ENCODE measurements around the gene CXorf66. TPM values are rescaled to one million over a fixed set of nuclear protein-coding genes. Genes with fewer than 3 reads are reported as not detected.

The CXorf66 gene
- total RNA-seq, 1 experiment from 2014 or later: not detected

GRCh38 chrX:139909712-139910111, 55.6 kb downstream of the CXorf66 start:
- H3K4me1 Mint-ChIP-seq (ENCODE audit: low read depth, unreplicated experiment): no peaks in the 10 kb centered on the region
- no peaks in the 10 kb centered on the region for H3K9me3 Mint-ChIP-seq (ENCODE audit: low read depth, unreplicated experiment)
- no TSS peak for BruUV-seq (replicated peaks)
- CTCF ChIA-PET: interaction anchor here (0.6 kb wide), 1 partner anchor 69 kb away, joined by 3 read pairs; no protein-coding TSS in a partner anchor
- no peaks in the 10 kb centered on the region for H3K27me3 Mint-ChIP-seq (ENCODE audit: unreplicated experiment)
- no peak overlapping the region for H3K4me3 Mint-ChIP-seq (ENCODE audit: low read depth, unreplicated experiment)
- H3K36me3 Mint-ChIP-seq (ENCODE audit: insufficient read depth, unreplicated experiment): no peaks in the 10 kb centered on the region
- DNase-seq: no peak
- intact Hi-C loops (cut with micrococcal nuclease; ENCODE audit: unreplicated experiment): no loop called here
- H3K27ac Mint-ChIP-seq (ENCODE audit: unreplicated experiment): no peak overlapping the region
- TF ChIP-seq, protein P1, sequence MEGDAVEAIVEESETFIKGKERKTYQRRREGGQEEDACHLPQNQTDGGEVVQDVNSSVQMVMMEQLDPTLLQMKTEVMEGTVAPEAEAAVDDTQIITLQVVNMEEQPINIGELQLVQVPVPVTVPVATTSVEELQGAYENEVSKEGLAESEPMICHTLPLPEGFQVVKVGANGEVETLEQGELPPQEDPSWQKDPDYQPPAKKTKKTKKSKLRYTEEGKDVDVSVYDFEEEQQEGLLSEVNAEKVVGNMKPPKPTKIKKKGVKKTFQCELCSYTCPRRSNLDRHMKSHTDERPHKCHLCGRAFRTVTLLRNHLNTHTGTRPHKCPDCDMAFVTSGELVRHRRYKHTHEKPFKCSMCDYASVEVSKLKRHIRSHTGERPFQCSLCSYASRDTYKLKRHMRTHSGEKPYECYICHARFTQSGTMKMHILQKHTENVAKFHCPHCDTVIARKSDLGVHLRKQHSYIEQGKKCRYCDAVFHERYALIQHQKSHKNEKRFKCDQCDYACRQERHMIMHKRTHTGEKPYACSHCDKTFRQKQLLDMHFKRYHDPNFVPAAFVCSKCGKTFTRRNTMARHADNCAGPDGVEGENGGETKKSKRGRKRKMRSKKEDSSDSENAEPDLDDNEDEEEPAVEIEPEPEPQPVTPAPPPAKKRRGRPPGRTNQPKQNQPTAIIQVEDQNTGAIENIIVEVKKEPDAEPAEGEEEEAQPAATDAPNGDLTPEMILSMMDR (IDR thresholded peaks at IDR 0.05; ENCODE audit: unreplicated experiment): no peak

DNA sequence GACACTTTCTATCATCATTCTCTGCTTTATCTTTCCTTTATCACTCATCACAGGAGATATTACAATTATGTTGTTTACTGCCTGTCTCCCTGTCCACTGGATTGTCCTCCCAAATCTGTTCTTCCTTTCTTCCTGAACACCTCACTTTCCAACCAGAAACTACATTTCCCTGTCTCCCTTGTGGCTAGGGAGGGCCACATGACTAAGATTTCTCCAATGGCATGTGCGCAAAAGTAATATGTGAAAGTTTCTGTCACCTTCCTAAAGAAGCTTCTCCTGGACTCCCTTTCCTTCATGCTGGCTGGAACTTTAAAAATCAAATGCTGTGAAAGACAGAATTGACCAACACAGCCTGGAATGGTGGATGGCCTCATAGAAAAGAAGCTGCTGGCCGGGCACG, 58.2 kb downstream of the CXorf66 start:
- CTCF ChIA-PET: no interaction called here
- no peak overlapping the region for H3K4me3 Mint-ChIP-seq (ENCODE audit: low read depth, unreplicated experiment)
- no peak for DNase-seq
- no peaks in the 10 kb centered on the region for H3K27me3 Mint-ChIP-seq (ENCODE audit: unreplicated experiment)
- no TSS peak for BruUV-seq (replicated peaks)
- no peak overlapping the region for H3K27ac Mint-ChIP-seq (ENCODE audit: unreplicated experiment)
- H3K4me1 Mint-ChIP-seq (ENCODE audit: low read depth, unreplicated experiment): no peaks in the 10 kb centered on the region
- H3K36me3 Mint-ChIP-seq (ENCODE audit: insufficient read depth, unreplicated experiment): no peaks in the 10 kb centered on the region
- H3K9me3 Mint-ChIP-seq (ENCODE audit: low read depth, unreplicated experiment): no peaks in the 10 kb centered on the region
- TF ChIP-seq, protein P1 (IDR thresholded peaks at IDR 0.05; ENCODE audit: unreplicated experiment): no peak
- intact Hi-C loops (cut with micrococcal nuclease; ENCODE audit: unreplicated experiment): no loop called here

DNA sequence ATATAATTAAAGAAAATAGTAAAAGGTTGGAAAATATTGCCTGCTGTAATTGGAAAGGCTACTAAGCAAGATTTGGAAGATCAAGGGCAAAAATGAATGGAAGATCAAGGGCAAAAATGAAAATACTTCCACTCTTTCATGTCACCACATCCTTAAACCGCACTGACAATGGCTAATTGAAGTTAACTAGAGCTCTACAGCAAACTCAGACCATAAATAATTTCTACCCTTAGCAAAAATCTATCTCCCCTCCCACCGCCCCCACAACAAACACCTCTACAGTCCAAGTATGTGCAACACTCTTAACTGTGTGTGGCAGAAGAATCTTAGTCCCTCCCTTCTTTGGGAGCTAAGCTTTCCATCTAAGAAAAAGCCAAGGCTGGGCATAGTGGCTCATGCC, 59.6 kb downstream of the CXorf66 start:
- TF ChIP-seq, protein P1 (IDR thresholded peaks at IDR 0.05; ENCODE audit: unreplicated experiment): no peak
- Mint-ChIP-seq H3K4me1 (ENCODE audit: low read depth, unreplicated experiment) (no peaks in the 10 kb centered on the region), H3K9me3 (ENCODE audit: low read depth, unreplicated experiment) (no peaks in the 10 kb centered on the region), H3K4me3 (ENCODE audit: low read depth, unreplicated experiment) (no peak overlapping the region), H3K27me3 (ENCODE audit: unreplicated experiment) (no peaks in the 10 kb centered on the region), H3K36me3 (ENCODE audit: insufficient read depth, unreplicated experiment) (no peaks in the 10 kb centered on the region), H3K27ac (ENCODE audit: unreplicated experiment) (no peak overlapping the region)
- no peak for DNase-seq
- CTCF ChIA-PET: no interaction called here
- intact Hi-C loops (cut with micrococcal nuclease; ENCODE audit: unreplicated experiment): no loop called here
- BruUV-seq (replicated peaks): no TSS peak

Small RNA genes lying within 50 kb of the gene (microRNA-seq; reads per million reads assigned to microRNA genes)
- gene MIR505: 213 reads per million, percentile 72 among the genes with 10 or more reads in this experiment

Other genes with a start within 250 kb of the CXorf66 start
- 19.0 and 19.7 TPM in 2 replicates for gene ATP11C, start 32.5 kb downstream of the CXorf66 start, total RNA-seq (2022)